OCI-LY1 (cell line): ENCODE measurements around the gene GDPD2.

Experiments used
- CTCF ChIP-seq: fragments of 200-600 bp; sonication (generic), shearing (Covaris generic); IDR thresholded peaks from 2 replicates; pipeline ENCODE4 v1.5.1; 2017; ENCODE audit warnings: mild to moderate bottlenecking, antibody characterized with exemption, low read length, moderate library complexity, mixed read lengths
- EZH2 ChIP-seq: fragments of 200-600 bp; sonication (generic), shearing (Covaris generic); IDR thresholded peaks from 2 replicates; pipeline ENCODE4 v1.8.0; 2017; ENCODE audit warnings: borderline replicate concordance, mixed run types, mild to moderate bottlenecking, antibody characterized with exemption, low read length, moderate library complexity, mixed read lengths

GRCh38 chrX:70410921-70411320 lies 12.2 kb upstream of the GDPD2 start:
- TF ChIP-seq CTCF (no peak), EZH2 (no peak)
